Astrocyte (in vitro differentiated cells and primary cell): Measurements from ENCODE around the gene MXD1. TPM values are rescaled to one million over a fixed set of nuclear protein-coding genes. Genes with fewer than 3 reads are reported as not detected.

Experiments used
- DNase-seq: peaks from one replicate; pipeline ENCODE4 v3.0.0-alpha.2; 2010; ENCODE audit warnings: low read depth
- FAIRE-seq: peaks from 2 replicates; lab custom pipeline; 2011; peaks lifted over from hg19 to GRCh38; lab: Jason Lieb, UNC
- H2AFZ ChIP-seq: 2 replicates; pipeline ENCODE4 v1.6.0; 2012; ENCODE audit warnings: low read depth, low read length, inconsistent platforms
- H3K27ac ChIP-seq: 2 replicates; pipeline ENCODE4 v1.5.1; 2011; ENCODE audit warnings: low read depth, low read length, inconsistent platforms
- H3K27me3 ChIP-seq: 2 replicates; pipeline ENCODE4 v1.6.0; 2011; ENCODE audit warnings: low read length, inconsistent platforms; ENCODE audit not compliant: insufficient read depth
- H3K36me3 ChIP-seq: 2 replicates; pipeline ENCODE4 v1.5.1; 2011; ENCODE audit warnings: low read length, inconsistent platforms; ENCODE audit not compliant: insufficient read depth
- H3K4me1 ChIP-seq: 2 replicates; pipeline ENCODE4 v1.5.1; 2011; ENCODE audit warnings: low read length, inconsistent platforms; ENCODE audit not compliant: insufficient read depth
- H3K4me2 ChIP-seq: 2 replicates; pipeline ENCODE4 v1.6.0; 2012; ENCODE audit warnings: low read length, inconsistent platforms
- H3K4me3 ChIP-seq: 2 replicates; pipeline ENCODE4 v1.5.1; 2011; ENCODE audit warnings: low read depth, mild to moderate bottlenecking, low read length, inconsistent platforms; ENCODE audit not compliant: insufficient read depth
- H3K79me2 ChIP-seq: 2 replicates; pipeline ENCODE4 v1.6.0; 2012; ENCODE audit warnings: mild to moderate bottlenecking, low read length, inconsistent platforms; ENCODE audit not compliant: insufficient read depth
- H3K9ac ChIP-seq: 2 replicates; pipeline ENCODE4 v1.6.0; 2012; ENCODE audit warnings: mild to moderate bottlenecking, low read length, inconsistent platforms
- H3K9me3 ChIP-seq: 2 replicates; pipeline ENCODE4 v1.5.1; 2012; ENCODE audit warnings: low read depth, mild to moderate bottlenecking, low read length, inconsistent platforms; ENCODE audit not compliant: insufficient read depth
- H4K20me1 ChIP-seq: 2 replicates; pipeline ENCODE4 v1.6.0; 2012; ENCODE audit warnings: low read length, inconsistent platforms; ENCODE audit not compliant: insufficient read depth
- H3K27ac Mint-ChIP-seq: one replicate; pipeline ENCODE4 v1.8.0; 2021; ENCODE audit warnings: mild to moderate bottlenecking, mixed read lengths; ENCODE audit not compliant: unreplicated experiment
- H3K27me3 Mint-ChIP-seq: one replicate; pipeline ENCODE4 v1.8.0; 2021; ENCODE audit warnings: low read depth, mixed read lengths; ENCODE audit not compliant: unreplicated experiment
- H3K36me3 Mint-ChIP-seq: one replicate; pipeline ENCODE4 v1.8.0; 2021; ENCODE audit warnings: low read depth, mixed read lengths; ENCODE audit not compliant: unreplicated experiment
- H3K4me1 Mint-ChIP-seq: one replicate; pipeline ENCODE4 v1.8.0; 2021; ENCODE audit warnings: low read depth, mixed read lengths; ENCODE audit not compliant: unreplicated experiment
- H3K4me3 Mint-ChIP-seq: one replicate; pipeline ENCODE4 v1.8.0; 2021; ENCODE audit warnings: mild to moderate bottlenecking, moderate library complexity, mixed read lengths; ENCODE audit not compliant: unreplicated experiment
- H3K9me3 Mint-ChIP-seq: one replicate; pipeline ENCODE4 v1.8.0; 2021; ENCODE audit warnings: mild to moderate bottlenecking, mixed read lengths; ENCODE audit not compliant: unreplicated experiment
- CTCF ChIP-seq: IDR thresholded peaks from 2 replicates; pipeline ENCODE4 v1.5.1; 2011; ENCODE audit warnings: low read depth, mild to moderate bottlenecking, inconsistent platforms, low read length, moderate library complexity; ENCODE audit not compliant: insufficient read depth
- EZH2 ChIP-seq: IDR thresholded peaks from 2 replicates; pipeline ENCODE4 v1.6.1; 2012; ENCODE audit warnings: mild to moderate bottlenecking, low read length, inconsistent platforms; ENCODE audit not compliant: insufficient read depth
- total RNA-seq: library from RNA; stranded (reverse); gene quantifications from 2 replicates; pipeline ENCODE4 v1.2.1, GENCODE V29; 2021

The MXD1 gene
- total RNA-seq, 1 donor from 2014 or later, result 29.2 TPM

GRCh38 chr2:69936906-69937305, 22.0 kb downstream of the MXD1 start:
- peak overlapping the region; percentile 58 for H3K4me3 Mint-ChIP-seq
- H3K27me3 ChIP-seq, result no peaks in the 10 kb centered on the region
- no peak overlapping the region for H3K27ac ChIP-seq
- peaks cover 26% of the 10 kb centered on the region for H3K4me1 ChIP-seq
- H4K20me1 ChIP-seq, result no peaks in the 10 kb centered on the region
- FAIRE-seq, result no peak
- H3K4me3 ChIP-seq, result no peak overlapping the region
- TF ChIP-seq EZH2, result no peak
- TF ChIP-seq CTCF, result no peak
- peaks cover 41% of the 10 kb centered on the region for H3K36me3 ChIP-seq
- no peak for DNase-seq
- peaks cover 47% of the 10 kb centered on the region for H3K4me1 Mint-ChIP-seq
- no peaks in the 10 kb centered on the region for H3K9me3 ChIP-seq
- H3K79me2 ChIP-seq, result peaks cover 4% of the 10 kb centered on the region
- H2AFZ ChIP-seq, result no peak overlapping the region
- H3K4me2 ChIP-seq, result peak overlapping the region; percentile 21
- no peaks in the 10 kb centered on the region for H3K27me3 Mint-ChIP-seq
- peaks cover 2% of the 10 kb centered on the region for H3K9me3 Mint-ChIP-seq
- H3K9ac ChIP-seq, result no peak overlapping the region
- H3K27ac Mint-ChIP-seq, result peak overlapping the region; percentile 97
- peaks cover 35% of the 10 kb centered on the region for H3K36me3 Mint-ChIP-seq

GRCh38 chr2:69937968-69938367, 23.1 kb downstream of the MXD1 start:
- Histone ChIP-seq H3K4me2 (no peak overlapping the region), H3K9me3 (no peaks in the 10 kb centered on the region), H3K4me1 (peaks cover 26% of the 10 kb centered on the region), H2AFZ (no peak overlapping the region), H4K20me1 (no peaks in the 10 kb centered on the region), H3K4me3 (no peak overlapping the region), H3K27me3 (no peaks in the 10 kb centered on the region), H3K36me3 (peaks cover 42% of the 10 kb centered on the region), H3K27ac (no peak overlapping the region), H3K79me2 (no peaks in the 10 kb centered on the region), H3K9ac (no peak overlapping the region)
- Mint-ChIP-seq H3K4me3 (no peak overlapping the region), H3K27ac (peak overlapping the region; percentile 1), H3K27me3 (no peaks in the 10 kb centered on the region), H3K9me3 (peaks cover 2% of the 10 kb centered on the region), H3K36me3 (peaks cover 39% of the 10 kb centered on the region), H3K4me1 (peaks cover 43% of the 10 kb centered on the region)
- no peak for TF ChIP-seq EZH2
- TF ChIP-seq CTCF, result no peak
- DNase-seq, result no peak
- FAIRE-seq, result no peak

GRCh38 chr2:69939722-69940121, 24.8 kb downstream of the MXD1 start:
- H3K4me2 ChIP-seq, result no peak overlapping the region
- Mint-ChIP-seq H3K4me1 (peaks cover 33% of the 10 kb centered on the region), H3K27ac (no peak overlapping the region), H3K27me3 (no peaks in the 10 kb centered on the region), H3K36me3 (peaks cover 45% of the 10 kb centered on the region), H3K4me3 (no peak overlapping the region), H3K9me3 (peaks cover 2% of the 10 kb centered on the region)
- DNase-seq (no peak), FAIRE-seq (no peak)
- H2AFZ ChIP-seq, result no peak overlapping the region
- TF ChIP-seq CTCF (no peak), EZH2 (no peak)
- no peaks in the 10 kb centered on the region for H3K9me3 ChIP-seq
- peaks cover 46% of the 10 kb centered on the region for H3K36me3 ChIP-seq
- H3K9ac ChIP-seq, result no peak overlapping the region
- no peak overlapping the region for H3K27ac ChIP-seq
- peaks cover 12% of the 10 kb centered on the region for H3K4me1 ChIP-seq
- no peaks in the 10 kb centered on the region for H3K79me2 ChIP-seq
- no peaks in the 10 kb centered on the region for H4K20me1 ChIP-seq
- no peaks in the 10 kb centered on the region for H3K27me3 ChIP-seq
- no peak overlapping the region for H3K4me3 ChIP-seq
